ENCODE data around the gene ARHGEF3.

Gene ARHGEF3

GRCh38 chr3:56795829-56796185 lies 5.9 kb downstream of the ARHGEF3 start:
- no peak for DNase-seq (ENCODE audit: low read depth)

GRCh38 chr3:56795097-56795828 lies 6.5 kb downstream of the ARHGEF3 start:
- no peak for DNase-seq (ENCODE audit: low read depth)

- no peak for DNase-seq (ENCODE audit: low read depth)
Observed at GRCh38 chr3:56792193-56792592, 9.6 kb downstream of the ARHGEF3 start.

- DNase-seq (ENCODE audit: low read depth): no peak
Observed at GRCh38 chr3:56790016-56790821, 11.5 kb downstream of the ARHGEF3 start.

GRCh38 chr3:56789076-56789475 lies 12.7 kb downstream of the ARHGEF3 start:
- no peak for DNase-seq (ENCODE audit: low read depth)

DNA sequence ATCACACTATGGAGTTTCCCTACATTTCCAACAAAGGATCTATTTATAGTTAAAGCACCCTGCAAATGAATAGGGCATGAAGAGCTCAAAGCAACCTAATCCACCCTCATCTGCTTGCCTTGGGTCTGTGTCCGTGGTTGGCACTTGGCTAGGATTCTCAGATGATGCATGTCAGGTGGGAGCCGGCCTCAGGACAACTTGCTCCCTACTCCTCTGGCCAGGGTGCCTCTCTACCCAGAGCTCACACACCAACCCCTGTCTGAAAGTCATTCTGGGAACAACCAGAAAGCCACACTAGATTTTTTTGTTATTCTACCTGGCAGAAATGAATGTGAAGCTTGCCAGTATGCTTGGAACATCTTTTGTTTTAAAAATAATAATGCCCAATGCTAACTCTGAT lies 13.2 kb downstream of the ARHGEF3 start:
- no peak for DNase-seq (ENCODE audit: low read depth)

DNA sequence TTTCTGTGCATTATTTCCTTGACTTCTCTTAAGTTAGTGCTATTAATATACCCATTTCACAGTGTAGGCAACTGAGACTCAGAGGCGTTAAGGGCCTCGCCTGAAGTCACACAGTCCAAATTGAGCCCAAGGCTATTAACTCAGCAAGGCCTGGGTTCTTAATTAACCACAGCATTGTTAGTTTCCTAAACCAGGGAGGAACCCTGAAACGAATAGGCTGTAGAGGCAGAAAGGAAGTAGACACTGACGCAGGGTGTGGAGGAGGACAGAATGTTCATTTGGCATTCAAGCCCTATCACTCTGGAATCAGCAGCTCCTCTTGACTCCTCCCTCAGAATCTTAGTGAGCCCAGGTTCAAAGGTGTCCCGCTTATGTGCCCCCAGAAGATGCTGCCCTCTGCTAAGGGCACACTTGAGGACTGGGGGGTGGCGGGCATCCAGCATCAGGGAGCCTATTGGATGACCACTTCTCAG lies 13.9 kb downstream of the ARHGEF3 start:
- DNase-seq (ENCODE audit: low read depth): no peak

DNA sequence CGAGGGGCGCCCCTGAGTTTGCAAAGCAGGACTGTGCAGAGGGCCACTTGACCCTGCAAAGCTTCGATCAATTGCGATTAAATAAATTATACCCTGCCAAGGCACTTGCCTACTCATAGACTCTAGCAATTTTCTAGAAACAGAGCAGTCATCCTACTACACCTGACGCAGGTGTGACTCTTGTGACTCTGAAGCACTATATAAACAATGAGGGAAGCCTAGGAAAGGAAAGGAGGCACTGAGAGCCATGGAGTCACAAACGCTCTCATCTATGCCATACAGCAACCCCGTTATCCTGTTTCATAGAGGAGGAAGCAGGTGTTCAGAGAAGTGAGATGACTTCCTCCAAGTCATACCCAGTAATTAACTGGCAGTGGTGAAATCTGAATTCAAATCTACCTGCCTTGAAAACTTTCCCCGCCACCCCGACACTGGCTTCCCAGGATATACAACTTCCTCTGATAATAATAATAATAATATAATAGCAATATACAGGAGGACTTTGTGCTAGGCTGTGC lies 14.4 kb downstream of the ARHGEF3 start:
- no peak for DNase-seq (ENCODE audit: low read depth)

DNA sequence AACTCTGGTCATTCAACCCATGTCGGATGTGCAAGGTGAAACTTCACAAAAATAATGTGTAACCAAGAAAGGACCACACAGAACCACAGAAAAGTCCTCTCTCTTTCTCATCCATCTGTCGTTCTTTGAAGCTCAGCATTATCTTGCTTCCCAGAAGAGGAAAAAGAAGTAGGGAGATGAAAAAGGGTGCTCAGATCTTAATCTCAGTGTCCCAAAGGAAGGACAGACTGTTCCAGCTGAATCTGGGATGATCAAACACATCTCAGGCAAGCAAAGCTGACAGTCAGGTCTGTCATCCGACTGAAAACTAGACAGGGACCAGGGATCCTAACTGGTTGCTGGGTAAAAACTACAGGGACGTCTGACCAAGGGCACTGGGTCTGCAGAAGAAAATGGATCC lies 16.2 kb downstream of the ARHGEF3 start:
- no peak for DNase-seq (ENCODE audit: low read depth)

DNA sequence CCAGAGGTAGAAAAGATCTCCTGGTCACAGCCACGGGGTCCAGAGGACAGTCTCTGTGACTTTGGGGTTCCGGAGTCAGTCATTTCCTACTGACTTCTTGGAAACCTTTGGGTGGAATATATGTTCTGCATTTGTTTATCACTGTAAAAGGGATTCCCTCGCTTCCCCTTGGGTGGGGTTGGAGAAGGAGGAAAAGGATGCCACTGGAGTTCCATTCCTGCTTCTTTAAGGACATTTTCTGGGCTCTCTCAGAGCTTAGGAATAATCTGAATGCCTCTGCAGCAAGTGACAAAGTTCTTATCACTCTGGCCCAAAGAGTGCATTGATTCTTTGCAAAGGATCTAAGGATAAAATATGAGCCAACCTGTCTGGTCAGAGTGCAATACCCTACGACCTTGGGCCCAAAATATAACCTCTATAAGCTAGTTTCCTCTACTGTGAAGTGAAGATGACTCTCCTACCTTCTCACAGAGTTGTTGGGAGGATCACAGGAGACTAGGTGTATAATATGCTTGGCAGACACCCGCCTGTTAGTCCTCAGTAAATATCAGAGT lies 17.2 kb downstream of the ARHGEF3 start:
- DNase-seq (ENCODE audit: low read depth): no peak

DNA sequence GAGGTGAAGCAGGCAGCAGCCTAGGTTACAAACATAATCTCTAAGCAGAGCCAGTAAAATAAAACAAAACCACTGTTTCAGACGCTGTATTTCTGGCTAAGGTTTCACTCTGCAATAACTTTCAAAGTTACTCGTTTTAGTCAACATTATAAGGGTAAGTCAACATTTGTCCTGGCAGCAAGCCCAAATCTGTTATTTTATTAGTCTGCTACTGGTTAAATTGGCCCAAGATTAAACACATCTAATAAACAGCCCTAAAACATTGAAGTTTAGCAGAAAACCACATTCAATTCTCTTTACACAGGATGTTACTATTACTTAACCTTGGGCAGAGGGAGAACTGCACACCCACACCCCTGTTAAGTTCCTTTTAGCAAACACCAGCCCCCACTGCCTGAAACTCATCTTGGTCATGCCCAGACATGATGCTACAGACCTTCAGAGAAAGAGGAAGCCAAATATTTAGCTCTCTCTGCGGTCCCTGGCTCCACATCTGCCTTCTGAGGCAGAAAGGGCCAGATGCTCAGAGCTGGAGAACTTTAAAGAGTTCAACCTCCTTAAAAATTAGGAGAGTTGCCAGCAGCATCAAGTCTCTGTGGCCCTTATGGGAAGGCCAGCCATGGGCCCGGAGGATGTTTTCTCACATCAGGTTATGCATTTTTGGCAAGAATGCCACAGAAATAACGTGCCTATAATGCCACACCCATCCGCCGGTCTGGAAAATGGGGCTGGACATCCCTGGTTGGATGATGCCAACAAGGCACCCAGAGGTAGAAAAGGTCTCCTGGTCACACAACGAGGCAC lies 17.9 kb downstream of the ARHGEF3 start:
- no peak for DNase-seq (ENCODE audit: low read depth)

- DNase-seq (ENCODE audit: low read depth): no peak
Observed at GRCh38 chr3:56782906-56783305, 18.8 kb downstream of the ARHGEF3 start.

- DNase-seq (ENCODE audit: low read depth): no peak
Observed at GRCh38 chr3:56782215-56782614, 19.5 kb downstream of the ARHGEF3 start.

GRCh38 chr3:56781762-56782161 lies 20.0 kb downstream of the ARHGEF3 start:
- no peak for DNase-seq (ENCODE audit: low read depth)

DNA sequence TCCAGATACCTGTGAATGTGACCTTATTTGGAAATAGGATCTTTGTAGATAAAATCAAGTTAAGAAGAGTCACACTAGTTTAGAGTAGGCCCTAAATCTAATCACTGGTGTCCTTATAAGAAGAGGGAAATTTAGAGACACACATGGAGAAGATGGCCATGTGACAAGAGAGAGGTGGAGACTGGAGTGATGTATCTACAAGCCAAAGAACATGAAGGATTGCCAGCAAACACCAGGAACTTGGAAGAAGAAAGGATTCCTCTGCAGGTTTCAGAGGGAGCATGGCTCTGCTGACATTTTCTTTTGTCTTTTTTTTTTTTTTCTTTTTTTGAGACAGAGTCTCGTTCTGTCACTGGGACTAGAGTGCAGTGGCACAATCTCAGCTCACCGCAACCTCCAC lies 20.8 kb downstream of the ARHGEF3 start:
- DNase-seq (ENCODE audit: low read depth): no peak

DNA sequence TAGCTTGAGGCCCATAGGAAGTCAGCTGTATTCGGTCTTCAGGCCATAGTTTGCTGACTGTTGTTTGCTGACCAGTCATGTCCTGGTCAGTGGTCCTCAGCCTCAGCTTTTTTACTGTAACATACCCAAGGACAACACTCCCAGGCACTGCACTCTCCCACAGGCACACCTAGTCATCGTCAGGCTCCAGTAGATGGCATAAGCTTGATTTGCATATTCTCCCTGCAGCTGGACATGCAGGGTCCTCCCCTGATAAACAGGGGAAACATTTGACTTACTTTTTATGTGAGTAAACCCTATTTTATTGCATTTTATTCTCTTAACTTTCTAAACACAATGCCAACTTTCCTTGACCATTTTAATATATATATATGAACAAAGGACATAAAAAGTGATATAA lies 22.9 kb downstream of the ARHGEF3 start:
- no peak for DNase-seq (ENCODE audit: low read depth)

- DNase-seq (ENCODE audit: low read depth): no peak
Observed at GRCh38 chr3:56776556-56776950, 25.2 kb downstream of the ARHGEF3 start.

DNA sequence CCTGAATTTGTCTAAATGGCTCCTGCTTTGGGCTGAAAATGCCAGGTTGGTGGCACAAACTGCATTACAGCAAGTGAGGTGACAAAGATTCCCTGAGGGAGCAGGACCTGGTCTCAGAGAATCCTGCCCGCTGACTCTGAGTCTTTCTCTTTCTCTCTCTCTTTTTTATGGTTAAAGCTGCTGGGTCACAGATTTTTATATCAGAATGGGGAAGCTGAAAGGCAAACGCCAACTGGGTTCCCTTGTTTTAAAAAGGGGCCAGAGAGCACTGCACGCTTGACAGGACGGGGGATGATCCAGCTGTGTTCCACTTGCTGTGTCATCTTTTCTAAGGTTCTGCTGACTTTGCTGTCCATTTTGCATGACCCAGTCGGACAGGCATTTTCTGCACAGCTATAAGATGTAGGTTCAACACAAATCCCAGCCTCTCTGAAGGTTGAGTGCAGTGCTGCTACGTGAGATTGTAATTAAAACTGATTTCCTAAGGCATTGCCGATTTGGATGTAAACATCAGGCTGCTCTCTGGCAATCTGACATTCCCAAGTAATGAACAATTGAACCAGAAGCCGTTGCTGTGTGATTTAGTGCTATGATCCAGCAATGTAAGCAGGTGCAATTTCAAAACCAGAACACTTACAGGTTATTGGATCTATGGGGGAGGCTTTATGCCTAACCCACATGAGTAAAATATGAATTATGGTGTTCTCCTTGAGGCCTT lies 25.8 kb downstream of the ARHGEF3 start:
- DNase-seq (ENCODE audit: low read depth): no peak

- no peak for DNase-seq (ENCODE audit: low read depth)
Observed at GRCh38 chr3:56775445-56775837, 26.3 kb downstream of the ARHGEF3 start.

DNA sequence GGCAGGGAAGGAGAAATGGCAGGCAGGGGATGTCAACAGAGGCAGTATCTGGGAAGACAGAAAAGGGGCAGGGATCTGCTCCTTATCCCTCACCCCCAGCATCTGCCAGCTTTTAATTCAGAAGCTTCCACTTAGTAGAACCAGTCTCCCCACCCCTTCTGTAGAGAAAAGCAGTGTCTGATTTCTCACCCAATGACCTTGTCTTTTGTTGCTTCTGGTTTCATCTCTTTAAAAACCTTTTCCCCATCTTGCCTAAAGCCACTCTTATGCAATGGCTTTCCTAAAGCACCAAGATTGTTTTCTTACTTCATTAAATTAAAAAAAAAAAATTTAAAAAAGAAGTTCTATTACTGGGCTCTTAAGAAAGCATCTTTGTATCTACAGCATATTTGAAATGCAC lies 27.8 kb downstream of the ARHGEF3 start:
- DNase-seq (ENCODE audit: low read depth): no peak

Measured in CMK (cell line).